Stomach (tissue), 4 donors: ENCODE measurements around the gene DUOXA1.
"Not testable (repeated sequence)": the region's sequence is repeated elsewhere in the genome, so short reads cannot be mapped to it uniquely, and the experiment has no call there.

ENCODE experiments used
- CTCF ChIP-seq, 7 experiments: fragments of 450-650 bp in 4 of 7; fragments of 200-600 bp in 3 of 7; sonication (generic) in 3 of 7; IDR thresholded peaks; one replicate each; pipeline ENCODE4 v1.5.1; 2016 to 2019; ENCODE audit warnings: antibody characterized with exemption in 7 of 7, control low read depth in 2 of 7, mild to moderate bottlenecking in 1 of 7
- EP300 ChIP-seq: sonication (generic); formaldehyde crosslinking; IDR thresholded peaks from one replicate; pipeline ENCODE4 v1.6.1; 2017; ENCODE audit warnings: antibody characterized with exemption
- POLR2A ChIP-seq, 4 donors: fragments of 450-650 bp; IDR thresholded peaks; one replicate each; pipeline ENCODE4 v1.6.1; 2016; ENCODE audit warnings: antibody characterized with exemption in 4 of 4, control low read depth in 2 of 4, mild to moderate bottlenecking in 1 of 4, moderate library complexity in 1 of 4
- POLR2AphosphoS5 ChIP-seq, 3 donors: sonication (generic); formaldehyde crosslinking; IDR thresholded peaks; one replicate each; pipeline ENCODE4 v1.6.1; 2016; ENCODE audit warnings: antibody characterized with exemption in 3 of 3

DNA sequence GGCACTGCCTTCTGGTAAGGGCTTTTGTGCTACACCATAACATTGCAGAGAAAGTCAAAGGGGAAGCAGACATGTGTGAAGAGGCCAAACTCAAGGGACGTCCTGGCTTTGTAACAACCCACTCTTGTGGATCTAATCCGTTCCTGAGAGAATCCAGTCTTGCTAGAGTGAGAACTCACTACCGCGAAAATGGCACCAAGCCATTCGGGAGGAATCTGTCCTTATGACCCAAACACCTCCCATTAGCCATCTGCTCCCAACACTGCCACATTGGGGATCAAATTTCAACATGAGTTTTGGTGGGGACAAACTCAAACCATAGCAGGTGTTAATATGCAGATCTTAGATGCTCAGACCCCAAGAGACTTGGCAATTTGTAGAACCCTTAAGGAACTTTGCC lies 50.5 kb downstream of the DUOXA1 start:
- not testable (repeated sequence) for TF ChIP-seq EP300; CTCF (IDR thresholded peaks at IDR 0.05); POLR2A (IDR thresholded peaks at IDR 0.05); POLR2AphosphoS5 (IDR thresholded peaks at IDR 0.05)
